LNCaP clone FGC (cell line): Measurements from ENCODE around the gene CSTF1.

Experiments used
- DNase-seq: peaks from one replicate; pipeline ENCODE4 v3.0.0-alpha.2; 2011; ENCODE audit warnings: low read depth
- H3K4me3 ChIP-seq: 2 replicates; pipeline ENCODE4 v1.5.1; 2011; ENCODE audit warnings: mild to moderate bottlenecking, low read depth, low read length, control low read depth
- CTCF ChIP-seq: IDR thresholded peaks from 2 replicates; pipeline ENCODE4 v1.5.1; 2012; ENCODE audit warnings: mild to moderate bottlenecking; ENCODE audit not compliant: control insufficient read depth, insufficient read depth; ENCODE audit errors: extremely low read depth

The CSTF1 gene

GRCh38 chr20:56438284-56438683 lies 45.8 kb downstream of the CSTF1 start:
- no peak for DNase-seq
- no peak for TF ChIP-seq CTCF
- H3K4me3 ChIP-seq = no peak overlapping the region

GRCh38 chr20:56439771-56440291 lies 47.4 kb downstream of the CSTF1 start:
- no peak for TF ChIP-seq CTCF
- DNase-seq = no peak
- H3K4me3 ChIP-seq = no peak overlapping the region

GRCh38 chr20:56440346-56441007 lies 48.0 kb downstream of the CSTF1 start:
- no peak for DNase-seq
- H3K4me3 ChIP-seq = no peak overlapping the region
- no peak for TF ChIP-seq CTCF

GRCh38 chr20:56442389-56443365 lies 50.2 kb downstream of the CSTF1 start:
- no peak overlapping the region for H3K4me3 ChIP-seq
- no peak for DNase-seq
- TF ChIP-seq CTCF = no peak

- no peak for DNase-seq
These were observed 51.5 kb downstream of the CSTF1 start for GRCh38 chr20:56443654-56444540.

More at GRCh38 chr20:56443654-56444540, 51.5 kb downstream of the CSTF1 start:
- no peak for TF ChIP-seq CTCF
- no peak overlapping the region for H3K4me3 ChIP-seq
